Muscle layer of duodenum (tissue), 2 donors: Measurements from ENCODE around the gene NUP155.
A peak's percentile ranks its signal among the peaks of the same experiment; 100 is the strongest.
"Not testable (repeated sequence)": the region's sequence is repeated elsewhere in the genome, so short reads cannot be mapped to it uniquely, and the experiment has no call there.

ENCODE experiments used
- H3K27ac ChIP-seq: one replicate; pipeline ENCODE4 v1.7.0; 2013; ENCODE audit warnings: mild to moderate bottlenecking, low read length
- H3K27me3 ChIP-seq: one replicate; pipeline ENCODE4 v1.7.0; 2013; ENCODE audit warnings: low read depth, mild to moderate bottlenecking, control low read depth, low read length
- H3K36me3 ChIP-seq, 2 donors: one replicate each; pipeline ENCODE4 v1.7.0; 2013; ENCODE audit warnings: low read length in 2 of 2, control low read depth in 1 of 2, mild to moderate bottlenecking in 1 of 2; ENCODE audit not compliant: insufficient read depth in 2 of 2, control insufficient read depth in 1 of 2
- H3K4me1 ChIP-seq, 2 donors: one replicate each; pipeline ENCODE4 v1.7.0; 2013; ENCODE audit warnings: low read length in 2 of 2, mild to moderate bottlenecking in 2 of 2, control low read depth in 1 of 2, moderate library complexity in 1 of 2; ENCODE audit not compliant: insufficient read depth in 2 of 2, control insufficient read depth in 1 of 2
- H3K4me3 ChIP-seq, 2 donors: one replicate each; pipeline ENCODE4 v1.7.0; 2013; ENCODE audit warnings: low read length in 2 of 2, low read depth in 1 of 2, mild to moderate bottlenecking in 1 of 2
- H3K9me3 ChIP-seq, 2 donors: one replicate each; pipeline ENCODE4 v1.7.0; 2013; ENCODE audit warnings: low read length in 2 of 2, control low read depth in 1 of 2, mild to moderate bottlenecking in 1 of 2; ENCODE audit not compliant: control insufficient read depth in 1 of 2
- donor health status: healthy.

NUP155 gene

GRCh38 chr5:37370864-37371726 lies at the start of gene NUP155:
Gene NUP155 (minus strand): TSS chr5:37371106. CDS start chr5:37370977, 129 bp downstream.
- H3K27ac ChIP-seq: peak within 1 kb of the TSS; percentile 84

DNA sequence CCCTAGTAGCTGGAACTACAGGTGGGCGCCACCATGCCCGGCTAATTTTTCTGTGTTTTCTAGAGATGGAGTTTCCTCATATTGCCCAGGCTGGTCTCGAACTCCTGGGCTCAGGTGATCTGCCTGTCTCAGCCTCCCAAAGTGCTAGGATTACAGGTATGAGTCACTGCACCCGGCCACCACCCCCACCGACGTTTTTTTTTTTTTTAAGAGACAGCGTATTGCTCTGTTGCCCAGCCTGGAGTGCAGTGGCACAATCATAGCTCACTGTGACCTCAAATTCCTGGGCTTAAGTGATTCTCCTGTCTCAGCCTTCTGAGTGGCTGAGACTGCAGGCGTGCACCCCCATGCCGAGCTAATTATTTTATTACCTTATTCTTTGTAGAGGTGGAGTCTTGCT lies 46.4 kb upstream of the NUP155 start:
- Histone ChIP-seq H3K4me1 (no peaks in the 10 kb centered on the region), H3K36me3 (peaks cover 7 to 13% of the 10 kb centered on the region in 2 donors), H3K9me3 (no peaks in the 10 kb centered on the region), H3K4me3 (no peak overlapping the region), H3K27ac (no peak overlapping the region), H3K27me3 (no peaks in the 10 kb centered on the region)

More at GRCh38 chr5:37370864-37371726, at the start of gene NUP155:
- H3K4me3 ChIP-seq: peak within 1 kb of the TSS; percentile 91 to 100
- H3K36me3 ChIP-seq: no peaks in the 10 kb centered on the region
- no peaks in the 10 kb centered on the region for H3K27me3 ChIP-seq
- peaks cover 7 to 27% of the 10 kb centered on the region in 2 donors for H3K4me1 ChIP-seq
- no peaks in the 10 kb centered on the region for H3K9me3 ChIP-seq

DNA sequence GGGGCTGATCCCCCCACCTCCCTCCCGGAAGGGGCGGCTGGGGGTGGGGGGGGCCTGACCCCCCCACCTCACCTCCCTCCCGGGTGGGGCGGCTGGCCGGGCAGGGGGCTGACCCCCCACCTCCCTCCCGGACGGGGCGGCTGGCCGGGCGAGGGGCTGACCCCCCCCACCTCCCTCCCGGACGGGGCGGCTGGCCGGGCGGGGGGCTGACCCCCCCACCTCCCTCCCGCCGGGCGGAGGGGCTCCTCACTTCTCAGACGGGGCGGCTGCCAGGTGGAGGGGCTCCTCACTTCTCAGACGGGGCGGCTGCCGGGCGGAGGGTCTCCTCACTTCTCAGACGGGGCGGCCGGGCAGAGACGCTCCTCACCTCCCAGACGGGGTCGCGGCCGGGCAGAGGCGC lies 44.5 kb upstream of the NUP155 start:
- not testable (repeated sequence) for H3K4me1 ChIP-seq, H3K9me3 ChIP-seq, H3K27me3 ChIP-seq, H3K27ac ChIP-seq, H3K4me3 ChIP-seq, H3K36me3 ChIP-seq

DNA sequence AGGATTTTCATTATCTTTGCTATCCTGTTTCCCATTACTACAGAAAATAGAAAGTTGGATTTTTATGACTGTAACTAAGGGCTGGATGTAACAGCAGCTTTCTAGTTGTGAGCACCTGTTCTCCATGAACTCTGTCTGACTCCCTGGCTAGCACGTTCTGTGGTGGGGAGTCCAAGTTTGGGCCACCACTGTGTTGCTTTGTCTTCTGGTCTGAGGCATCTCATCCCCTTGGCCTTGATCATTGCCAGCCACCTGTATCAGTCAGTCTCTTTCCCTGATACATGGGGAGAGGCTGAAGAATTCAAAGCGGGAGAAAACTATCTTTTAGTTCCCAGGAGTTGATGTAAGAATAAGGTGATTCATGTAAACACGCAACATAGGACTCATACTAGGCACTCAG lies 41.6 kb upstream of the NUP155 start:
- Histone ChIP-seq H3K36me3 (peaks cover 4% of the 10 kb centered on the region in 2 donors), H3K27ac (no peak overlapping the region), H3K4me3 (no peak overlapping the region), H3K27me3 (no peaks in the 10 kb centered on the region), H3K4me1 (no peaks in the 10 kb centered on the region), H3K9me3 (no peaks in the 10 kb centered on the region)

DNA sequence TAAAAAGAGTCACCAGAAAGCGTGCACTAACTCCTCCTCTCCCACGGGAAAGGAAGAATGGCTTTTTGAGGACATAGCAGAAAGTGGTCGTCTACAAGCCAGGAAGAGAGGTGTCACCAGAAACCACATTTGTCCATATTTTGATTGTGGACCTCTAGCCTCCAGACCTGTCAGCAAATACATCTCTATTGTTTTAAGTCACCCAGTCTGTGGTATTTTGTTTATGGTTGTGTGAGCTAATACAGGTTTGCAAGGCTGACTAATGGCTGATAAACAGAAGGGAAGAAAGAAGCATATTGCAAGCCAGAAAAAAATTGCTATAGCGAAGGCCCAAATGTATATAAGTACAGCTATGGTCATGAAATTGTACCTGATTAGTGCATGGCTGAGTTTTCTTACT lies 29.6 kb upstream of the NUP155 start:
- H3K27me3 ChIP-seq: no peaks in the 10 kb centered on the region
- no peaks in the 10 kb centered on the region for H3K9me3 ChIP-seq
- no peak overlapping the region for H3K27ac ChIP-seq
- peaks cover 6 to 22% of the 10 kb centered on the region in 2 donors for H3K36me3 ChIP-seq
- no peak overlapping the region for H3K4me3 ChIP-seq
- no peaks in the 10 kb centered on the region for H3K4me1 ChIP-seq

GRCh38 chr5:37396352-37396751 lies 25.4 kb upstream of the NUP155 start:
- Histone ChIP-seq H3K4me3 (no peak overlapping the region), H3K4me1 (no peaks in the 10 kb centered on the region), H3K27me3 (no peaks in the 10 kb centered on the region), H3K9me3 (no peaks in the 10 kb centered on the region), H3K36me3 (peaks cover 12 to 30% of the 10 kb centered on the region in 2 donors), H3K27ac (no peak overlapping the region)

DNA sequence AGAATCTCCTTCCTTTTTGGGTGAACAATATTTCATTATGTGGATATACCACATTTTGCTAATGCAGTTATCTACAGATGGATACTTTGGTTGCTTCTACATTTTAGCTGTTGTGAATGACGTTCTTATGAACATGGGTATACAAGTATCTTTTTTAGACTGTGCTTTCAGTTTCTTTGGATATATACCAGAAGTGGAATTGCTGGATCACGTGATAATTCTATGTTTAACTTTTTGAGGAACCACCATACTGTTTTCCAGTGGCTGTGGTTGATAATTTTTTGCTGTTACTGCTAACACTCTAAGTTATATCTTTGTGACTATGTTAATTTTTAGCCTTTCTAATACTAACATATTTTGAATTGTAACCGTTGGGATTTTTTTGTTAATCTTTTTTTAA lies 20.7 kb upstream of the NUP155 start:
- H3K27me3 ChIP-seq: no peaks in the 10 kb centered on the region
- H3K4me3 ChIP-seq: no peak overlapping the region
- H3K9me3 ChIP-seq: no peaks in the 10 kb centered on the region
- no peak overlapping the region for H3K27ac ChIP-seq
- peaks cover 5 to 17% of the 10 kb centered on the region in 2 donors for H3K36me3 ChIP-seq
- H3K4me1 ChIP-seq: no peaks in the 10 kb centered on the region

GRCh38 chr5:37379100-37379628 lies 8.3 kb upstream of the NUP155 start, which contains the start of gene WDR70:
Gene WDR70 (plus strand): TSS chr5:37379318. CDS start chr5:37379368, 50 bp downstream.
- Histone ChIP-seq H3K4me1 (peaks cover 0 to 11% of the 10 kb centered on the region in 2 donors), H3K4me3 (peak within 1 kb of the TSS; percentile 70 to 78)
- H3K27me3 ChIP-seq, H3K36me3 ChIP-seq, H3K9me3 ChIP-seq, H3K27ac ChIP-seq: not testable (repeated sequence)

DNA sequence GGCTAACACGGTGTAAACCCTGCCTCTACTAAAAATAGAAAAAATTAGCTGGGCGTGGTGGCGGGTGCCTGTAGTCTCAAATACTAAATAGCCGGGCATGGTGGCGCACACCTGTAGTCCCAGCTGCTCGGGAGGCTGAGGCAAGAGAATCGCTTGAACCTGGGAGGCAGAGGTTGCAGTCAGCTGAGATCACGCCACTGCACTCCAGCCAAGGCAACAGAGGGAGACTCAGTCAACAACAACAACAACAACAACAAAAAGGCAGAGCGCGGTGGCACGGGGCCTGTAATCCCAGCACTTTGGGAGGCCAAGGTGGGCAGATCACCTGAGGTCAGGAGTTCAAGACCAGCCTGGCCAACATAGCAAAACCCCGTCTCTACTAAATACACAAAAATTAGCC lies 7.2 kb upstream of the NUP155 start:
- peaks cover 0 to 11% of the 10 kb centered on the region in 2 donors for H3K4me1 ChIP-seq
- H3K27ac ChIP-seq, H3K36me3 ChIP-seq, H3K4me3 ChIP-seq, H3K9me3 ChIP-seq, H3K27me3 ChIP-seq: not testable (repeated sequence)

DNA sequence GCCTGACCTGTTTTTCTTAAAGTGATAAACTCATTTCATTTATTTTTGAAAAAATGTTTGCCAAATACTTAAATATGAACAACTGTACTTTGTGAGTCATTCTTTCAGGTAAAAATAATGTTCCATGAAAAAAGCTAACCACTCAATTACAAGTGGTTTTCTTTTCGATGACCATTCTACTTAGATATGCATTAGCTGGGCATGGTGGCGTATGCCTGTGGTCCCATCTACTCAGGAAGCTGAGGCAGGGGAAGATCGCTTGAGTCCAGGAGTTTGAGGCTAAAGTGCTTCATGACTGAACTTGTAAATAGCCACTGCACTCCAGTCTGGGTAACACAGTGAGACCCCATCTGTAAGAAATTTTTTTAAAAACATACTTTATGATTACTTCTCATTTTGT lies 4.2 kb upstream of the NUP155 start:
- no peaks in the 10 kb centered on the region for H3K27me3 ChIP-seq
- H3K4me1 ChIP-seq: peaks cover 0 to 5% of the 10 kb centered on the region in 2 donors
- no peak overlapping the region for H3K27ac ChIP-seq
- H3K36me3 ChIP-seq: no peaks in the 10 kb centered on the region
- H3K9me3 ChIP-seq: no peaks in the 10 kb centered on the region
- no peak overlapping the region for H3K4me3 ChIP-seq

DNA sequence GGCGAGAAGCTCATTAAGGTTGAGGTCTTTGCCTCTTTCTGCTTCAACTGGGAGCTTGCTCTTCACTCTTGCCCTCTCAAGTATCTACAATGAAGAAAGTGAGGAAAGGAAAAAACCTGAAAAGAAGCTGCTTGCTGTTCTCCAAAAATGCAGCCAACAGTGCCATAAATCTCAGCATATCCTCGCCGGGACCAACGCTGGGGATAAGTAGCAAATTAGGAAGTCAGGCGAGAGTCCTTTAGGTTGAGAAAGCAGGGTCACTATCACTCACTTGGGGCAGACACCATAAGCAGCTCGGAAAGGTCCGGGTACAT lies 399 bp downstream of the NUP155 start:
- Histone ChIP-seq H3K27me3 (no peaks in the 10 kb centered on the region), H3K4me3 (peak overlapping the region; percentile 91 to 100), H3K4me1 (peaks cover 7 to 27% of the 10 kb centered on the region in 2 donors), H3K9me3 (no peaks in the 10 kb centered on the region), H3K27ac (peak overlapping the region; percentile 84), H3K36me3 (no peaks in the 10 kb centered on the region)
